A549 (cell line): Measurements from ENCODE around the gene DLG4. TPM values are rescaled to one million over a fixed set of nuclear protein-coding genes. Genes with fewer than 3 reads are reported as not detected.
"Not testable (repeated sequence)": the region's sequence is repeated elsewhere in the genome, so short reads cannot be mapped to it uniquely, and the experiment has no call there.

ENCODE experiments used
- ATAC-seq, 2 experiments: fragments of 200-7000 bp in 1 of 2; fragments of >200 bp in 1 of 2; cut with Nextera tagmentation in 1 of 2; cut with Tn5 transposase in 1 of 2; 3 replicates each; pipeline versions ENCODE4 v1.8.0 to v1.9.1; 2018 to 2020; ENCODE audit warnings: mild to moderate bottlenecking in 1 of 2, moderate library complexity in 1 of 2
- CTCF ChIA-PET: fragments of 300-600 bp; sonication (Branson Sonifier 250); formaldehyde crosslinking; extraction: SDS; loops from one replicate; lab custom pipeline; 2021; ENCODE audit warnings: antibody characterized with exemption, inconsistent platforms; lab: Yijun Ruan, JAX
- POLR2A ChIA-PET: fragments of 350-600 bp; formaldehyde crosslinking; extraction: SDS; loops from one replicate; lab custom pipeline; 2021; ENCODE audit warnings: antibody characterized with exemption, inconsistent platforms; lab: Yijun Ruan, JAX
- DNase-seq, 2 experiments: peaks; one replicate each; pipeline versions ENCODE4 v3.0.0 to v3.0.0-alpha.2; 2011 to 2016; ENCODE audit warnings: low read depth in 1 of 2, low spot score in 1 of 2
- FAIRE-seq: peaks from 2 replicates; lab custom pipeline; 2011; peaks lifted over from hg19 to GRCh38; lab: Jason Lieb, UNC
- H3K27ac ChIP-seq, 2 experiments: fragments of >200 bp; sonication (Bioruptor Twin); formaldehyde crosslinking; 3 replicates each; pipeline ENCODE4 v1.5.1; 2016 to 2017
- H3K4me1 ChIP-seq: fragments of >200 bp; sonication (Bioruptor Twin); formaldehyde crosslinking; 3 replicates; pipeline ENCODE4 v1.6.1; 2016
- H3K4me2 ChIP-seq: fragments of >200 bp; sonication (Bioruptor Twin); formaldehyde crosslinking; 3 replicates; pipeline ENCODE4 v1.6.1; 2016
- H3K4me3 ChIP-seq: fragments of >200 bp; sonication (Bioruptor Twin); formaldehyde crosslinking; 3 replicates; pipeline ENCODE4 v1.5.1; 2016
- H3K9me3 ChIP-seq: fragments of >200 bp; sonication (Bioruptor Twin); formaldehyde crosslinking; 3 replicates; pipeline ENCODE4 v1.6.1; 2016
- BCL3 ChIP-seq: fragments of >200 bp; sonication (Bioruptor Twin); formaldehyde crosslinking; IDR thresholded peaks from 3 replicates; pipeline ENCODE4 v1.6.1; 2016
- CHD2 ChIP-seq: fragments of 150-350 bp; IDR thresholded peaks from 2 replicates; pipeline ENCODE4 v1.6.1; 2014; ENCODE audit warnings: low read length; ENCODE audit not compliant: partially characterized antibody
- EP300 ChIP-seq, 2 experiments: fragments of >200 bp; sonication (Bioruptor Twin); formaldehyde crosslinking; IDR thresholded peaks; 2 replicates in 1 of 2; 3 replicates in 1 of 2; pipeline ENCODE4 v1.6.1; 2016 to 2017
- GATA3 ChIP-seq: IDR thresholded peaks from 2 replicates; pipeline ENCODE4 v1.6.1; 2012; ENCODE audit warnings: borderline replicate concordance
- HEYL ChIP-seq: fragments of 250-450 bp; sonication (Bioruptor Pico); IDR thresholded peaks from 2 replicates; pipeline ENCODE4 v1.8.0; 2021; ENCODE audit warnings: mild to moderate bottlenecking, moderate library complexity
- HOXA7 ChIP-seq: fragments of 250-450 bp; sonication (Bioruptor Pico); IDR thresholded peaks from 2 replicates; pipeline ENCODE4 v1.5.0; 2020; ENCODE audit warnings: mild to moderate bottlenecking, moderate library complexity
- JUN ChIP-seq, 2 experiments: fragments of >200 bp; sonication (Bioruptor Twin); formaldehyde crosslinking; IDR thresholded peaks; 2 replicates in 1 of 2; 3 replicates in 1 of 2; pipeline ENCODE4 v1.6.1; 2016 to 2017
- JUNB ChIP-seq: fragments of >200 bp; sonication (Bioruptor Twin); formaldehyde crosslinking; IDR thresholded peaks from 2 replicates; pipeline ENCODE4 v1.6.1; 2016
- KDM1A ChIP-seq: fragments of 200-600 bp; sonication (generic); IDR thresholded peaks from 2 replicates; pipeline ENCODE4 v1.6.1; 2016; ENCODE audit warnings: low read depth, mild to moderate bottlenecking
- NFE2L2 ChIP-seq: fragments of 150-350 bp; conservative IDR thresholded peaks from 2 replicates; pipeline ENCODE4 v1.6.1; 2014; ENCODE audit warnings: low read length
- PBX3 ChIP-seq: IDR thresholded peaks from 2 replicates; pipeline ENCODE4 v1.6.1; 2012
- POLR2AphosphoS2 ChIP-seq: conservative IDR thresholded peaks from 2 replicates; pipeline ENCODE4 v1.6.1; 2012; ENCODE audit warnings: low read length, improper control_type of control experiment, inconsistent platforms
- RFX5 ChIP-seq: fragments of 450-650 bp; IDR thresholded peaks from 2 replicates; pipeline ENCODE4 v1.7.1; 2014; ENCODE audit warnings: antibody characterized with exemption, mild to moderate bottlenecking, moderate library complexity
- RNF2 ChIP-seq: fragments of 200-600 bp; sonication (generic); IDR thresholded peaks from 2 replicates; pipeline ENCODE4 v1.6.1; 2016; ENCODE audit warnings: low read depth, mild to moderate bottlenecking, antibody characterized with exemption, moderate library complexity, borderline replicate concordance
- SMC3 ChIP-seq: fragments of >200 bp; sonication (Bioruptor Twin); formaldehyde crosslinking; IDR thresholded peaks from 3 replicates; pipeline ENCODE4 v1.6.1; 2018; ENCODE audit warnings: inconsistent platforms
- SREBF2 ChIP-seq: fragments of 450-650 bp; IDR thresholded peaks from 2 replicates; pipeline ENCODE4 v1.6.1; 2014; ENCODE audit warnings: mild to moderate bottlenecking, moderate library complexity
- TFCP2L1 ChIP-seq: fragments of 250-450 bp; sonication (Bioruptor Pico); IDR thresholded peaks from 2 replicates; pipeline ENCODE4 v1.5.0; 2021; ENCODE audit warnings: mild to moderate bottlenecking
- TP53 ChIP-seq: fragments of 250-450 bp; sonication (Bioruptor Pico); IDR thresholded peaks from 2 replicates; pipeline ENCODE4 v1.5.0; 2021; ENCODE audit warnings: mild to moderate bottlenecking, moderate library complexity
- ZC3H11A ChIP-seq: fragments of 450-650 bp; IDR thresholded peaks from 2 replicates; pipeline ENCODE4 v1.6.1; 2014; ENCODE audit warnings: antibody characterized with exemption, mild to moderate bottlenecking
- ZFP36 ChIP-seq: fragments of 450-650 bp; IDR thresholded peaks from 2 replicates; pipeline ENCODE4 v1.6.1; 2014; ENCODE audit warnings: borderline replicate concordance; ENCODE audit not compliant: partially characterized antibody
- ZSCAN20 ChIP-seq: fragments of 250-450 bp; sonication (Bioruptor Pico); IDR thresholded peaks from 2 replicates; pipeline ENCODE4 v1.8.0; 2022; ENCODE audit warnings: mild to moderate bottlenecking, moderate library complexity
- WGBS: methylation state at CpG from one replicate; pipeline ENCODE4 v1.1.6; 2017; ENCODE audit errors: missing lambda C conversion rate; 5-methylcytosine and 5-hydroxymethylcytosine counted together
- polyA plus RNA-seq, 4 experiments: library from polyadenylated mRNA; depleted of rRNA in 3 of 4; stranded (reverse); fragments of >200 nt; fragmentation: RNase III in 1 of 4; extraction: RNeasy Plus Mini Kit Qiagen cat#74134 plus additional on column Dnase treatment in 1 of 4; gene quantifications; 2 replicates in 3 of 4; 3 replicates in 1 of 4; pipeline ENCODE4 v1.2.3, GENCODE V29; 2011 to 2017

DLG4 gene
- polyA plus RNA-seq, 2 of the 4 experiments (the other 2 are of a cell fraction), result 8.3 to 21.3 TPM

- POLR2A ChIA-PET, result interaction anchor here (0.7 to 1.8 kb wide), 2 partner anchors 32 to 148 kb away, joined by 4 read pairs; partner anchors contain the start of gene SLC16A13
- TF ChIP-seq POLR2AphosphoS2 (no peak), SMC3 (no peak), TP53 (CRISPR knock-in tag) (no peak), JUN (IDR thresholded peaks at IDR 0.05) (no peak), RFX5 (no peak), ZC3H11A (peak; percentile 84), HEYL (CRISPR knock-in tag) (no peak)
- TF ChIP-seq, all 56 proteins: peak for 1
- H3K4me1 ChIP-seq, result peaks cover 22% of the 10 kb centered on the region
- ATAC-seq, result peak; percentile 38 to 40; a peak in 5 of 6 replicates
- no peak for DNase-seq
- peak overlapping the region in 1 of 2 experiments; percentile 47; a peak in 3 of 6 replicates for H3K27ac ChIP-seq
- FAIRE-seq, result no peak
- no peaks in the 10 kb centered on the region for H3K9me3 ChIP-seq
- H3K4me3 ChIP-seq, result no peak overlapping the region
- CTCF ChIA-PET, result interaction anchor here (0.6 to 10.7 kb wide), 9 partner anchors 10 to 1083 kb away, joined by 3 to 314 read pairs (median 3); partner anchors contain the start of genes NAA38 and SLC16A11
- H3K4me2 ChIP-seq, result peak overlapping the region; percentile 29
- WGBS, result 82% methylated on average over 7 of the region's 7 CpGs
Measured at GRCh38 chr17:7183433-7184090, 36.1 kb downstream of the DLG4 start.

GRCh38 chr17:7182101-7182500 is 37.5 kb downstream of the DLG4 start:
- H3K4me2 ChIP-seq, H3K27ac ChIP-seq, DNase-seq, ATAC-seq, H3K4me3 ChIP-seq, FAIRE-seq, H3K9me3 ChIP-seq, POLR2A ChIA-PET: not testable (repeated sequence)
- CTCF ChIA-PET, result interaction anchor here (1.0 to 10.7 kb wide), 6 partner anchors 17 to 135 kb away, joined by 3 to 314 read pairs (median 4); partner anchors contain the start of genes SLC16A11 and SLC2A4
- WGBS, result 88% methylated on average over 2 of the region's 2 CpGs
- H3K4me1 ChIP-seq, result peaks cover 32% of the 10 kb centered on the region

- TF ChIP-seq RNF2 (no peak), KDM1A (peak; percentile 61; the same call in 1 of the 2 replicates), BCL3 (no peak), JUNB (no peak), EP300 (IDR thresholded peaks at IDR 0.05) (no peak), ZSCAN20 (CRISPR knock-in tag) (no peak)
- ATAC-seq, result no peak
- no peak for FAIRE-seq
- no peak for DNase-seq
- Histone ChIP-seq H3K4me1 (peaks cover 34% of the 10 kb centered on the region), H3K4me3 (peak within 1 kb of the TSS; percentile 54; the same call in 2 of the 3 replicates), H3K9me3 (no peaks in the 10 kb centered on the region), H3K4me2 (peak within 1 kb of the TSS; percentile 100), H3K27ac (peak within 1 kb of the TSS in 1 of 2 experiments; percentile 88; a peak in 4 of 6 replicates)
- POLR2A ChIA-PET, result no interaction called here
- CTCF ChIA-PET, result interaction anchor here (0.6 to 10.7 kb wide), 12 partner anchors 11 to 142 kb away, joined by 3 to 314 read pairs (median 4); partner anchors contain the start of gene SLC16A11
- WGBS, result 43% methylated on average over 20 of the region's 20 CpGs
Measured at GRCh38 chr17:7179317-7180254, 40.0 kb downstream of the DLG4 start, which contains the start of gene ASGR1. Gene ASGR1, minus strand, starts transcription at chr17:7179370. Its CDS starts 807 bp downstream, at chr17:7178563.

GRCh38 chr17:7178973-7179316 is 40.7 kb downstream of the DLG4 start:
- CTCF ChIA-PET, result interaction anchor here (0.6 to 10.7 kb wide), 15 partner anchors 8 to 476 kb away, joined by 3 to 314 read pairs (median 10); partner anchors contain the start of gene SLC16A11
- 88% methylated on average over 11 of the region's 11 CpGs for WGBS

More at GRCh38 chr17:7178973-7179316, 40.7 kb downstream of the DLG4 start:
- TF ChIP-seq NFE2L2 (no peak), SREBF2 (no peak), HOXA7 (no peak), CHD2 (no peak), PBX3 (no peak), TFCP2L1 (CRISPR knock-in tag) (no peak), ZFP36 (no peak), GATA3 (no peak)
- no peak for FAIRE-seq
- H3K4me3 ChIP-seq, result no peak overlapping the region
- no peaks in the 10 kb centered on the region for H3K9me3 ChIP-seq
- H3K27ac ChIP-seq, result peak overlapping the region in 1 of 2 experiments; percentile 37; a peak in 3 of 6 replicates
- POLR2A ChIA-PET, result no interaction called here
- no peak for ATAC-seq
- peak overlapping the region; percentile 21; the same call in 2 of the 3 replicates for H3K4me2 ChIP-seq
- peaks cover 28% of the 10 kb centered on the region for H3K4me1 ChIP-seq
- no peak for DNase-seq
